SK-MEL-5 (cell line): ENCODE data around the gene CXXC5. TPM values are rescaled to one million over a fixed set of nuclear protein-coding genes. Genes with fewer than 3 reads are reported as not detected.
A peak's percentile ranks its signal among the peaks of the same experiment; 100 is the strongest.

ENCODE experiments used
- DNase-seq: peaks from one replicate; pipeline ENCODE4 v3.0.0-alpha.2; 2016; ENCODE audit warnings: low read depth, low spot score
- in situ Hi-C: cut with HindIII; loops from 2 replicates; pipeline ENCODE4 v1.10.0; 2016; ENCODE audit warnings: low sequenced_read_pairs, high pct_unique_total_duplicates, low pct_unique_long_range_greater_than_20kb
- total RNA-seq: library from RNA; depleted of rRNA; stranded (reverse); fragments of >200 nt; shearing (Covaris generic); gene quantifications from 2 replicates; pipeline ENCODE4 v1.2.3, GENCODE V29; 2014

The CXXC5 gene
- total RNA-seq, 1 experiment from 2014 or later = 16.6 TPM

- in situ Hi-C loops = no loop called here
- DNase-seq = no peak
Observed at GRCh38 chr5:139646912-139647505, 1.1 kb upstream of the CXXC5 start.

GRCh38 chr5:139647506-139648204 lies 494 bp upstream of the CXXC5 start:
- in situ Hi-C loops = no loop called here
- DNase-seq = no peak

- in situ Hi-C loops = no loop called here
- DNase-seq = no peak
Observed at GRCh38 chr5:139649082-139649991, 1.2 kb downstream of the CXXC5 start.

- no peak for DNase-seq
- in situ Hi-C loops = no loop called here
Observed at GRCh38 chr5:139650031-139650688, 2.0 kb downstream of the CXXC5 start.

DNA sequence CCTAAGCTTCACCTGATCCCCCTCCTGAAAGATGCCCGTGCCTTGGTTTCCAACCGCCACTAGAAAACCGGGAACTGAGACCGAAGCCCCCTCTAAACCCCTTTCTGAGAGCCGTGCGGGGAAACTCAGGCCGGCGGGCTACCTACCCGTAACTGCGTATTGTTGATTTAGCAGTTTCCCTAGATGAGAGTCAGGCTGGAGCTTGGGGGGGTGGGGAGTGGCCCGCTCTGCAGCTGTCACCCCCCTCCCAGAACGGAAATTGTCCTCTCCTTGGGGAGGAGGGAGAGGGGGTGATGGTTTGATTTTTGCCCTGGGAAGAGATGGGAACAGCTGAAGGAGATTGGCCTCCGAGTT lies 2.5 kb downstream of the CXXC5 start:
- DNase-seq = no peak
- in situ Hi-C loops = no loop called here

- DNase-seq = no peak
- in situ Hi-C loops = no loop called here
Observed at GRCh38 chr5:139651043-139651834, 3.1 kb downstream of the CXXC5 start.

GRCh38 chr5:139651853-139652787 lies 4.0 kb downstream of the CXXC5 start:
- in situ Hi-C loops = no loop called here
- peak; percentile 72 for DNase-seq

DNA sequence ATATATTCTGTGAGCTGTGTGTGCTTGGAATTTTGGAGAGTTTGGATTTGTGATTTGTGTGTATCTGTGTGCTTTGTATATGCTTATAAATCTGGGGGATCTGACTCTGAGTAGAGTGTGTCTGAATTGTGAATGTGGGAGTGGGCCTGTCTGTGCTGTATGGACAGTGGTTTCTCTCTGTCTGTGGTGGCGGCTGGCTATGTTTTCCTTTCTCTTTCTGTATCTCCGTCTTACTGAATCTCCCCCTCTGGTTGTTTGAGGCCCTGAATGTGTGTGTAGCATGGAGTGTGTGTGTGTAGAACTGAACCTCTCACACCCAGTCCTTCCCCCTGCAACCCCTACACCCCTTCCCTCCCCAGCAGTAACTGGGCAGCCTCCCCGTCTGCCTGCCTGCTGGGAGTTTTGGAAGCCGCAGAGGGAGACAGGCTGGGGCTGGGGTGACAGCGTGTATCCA lies 4.7 kb downstream of the CXXC5 start:
- no peak for DNase-seq
- in situ Hi-C loops = no loop called here

DNA sequence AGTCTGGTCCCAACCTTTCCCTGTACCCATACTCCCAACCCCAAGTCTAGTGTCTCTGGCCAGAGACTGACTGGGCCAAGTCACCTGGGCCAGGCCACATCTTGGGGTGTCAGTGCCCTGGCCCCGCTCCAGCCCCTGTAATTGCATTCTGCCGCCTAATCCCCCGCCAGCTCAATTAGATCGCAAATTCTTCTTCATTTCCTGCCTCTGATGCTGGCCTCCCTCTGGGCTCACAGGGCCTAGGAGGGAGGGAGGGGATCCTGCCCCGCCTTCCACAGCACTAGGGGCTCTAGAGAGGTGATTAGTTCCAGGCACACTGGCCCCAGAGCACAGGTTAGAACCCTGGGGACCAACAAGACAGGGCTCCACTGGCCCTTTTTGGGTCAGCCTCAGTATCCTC lies 5.5 kb downstream of the CXXC5 start:
- no peak for DNase-seq
- in situ Hi-C loops = no loop called here

DNA sequence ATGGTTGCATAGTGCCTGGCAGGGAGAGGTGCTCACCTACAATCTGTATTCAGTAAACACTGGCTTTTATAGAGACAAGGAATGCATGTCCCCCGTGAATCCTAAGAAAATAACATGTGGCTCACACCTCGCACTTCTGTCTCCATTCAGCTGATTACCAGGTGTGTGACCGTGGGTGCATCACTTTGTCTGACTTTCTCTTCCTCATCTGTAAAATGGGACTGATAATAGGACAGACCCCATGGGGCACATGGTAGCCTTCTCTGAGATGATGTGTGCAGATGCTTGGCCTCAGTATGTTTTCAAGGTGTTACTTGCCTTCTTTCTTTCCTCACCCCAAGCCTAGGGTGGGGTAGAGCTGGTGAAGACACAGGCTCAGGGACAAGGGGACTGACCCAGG lies 6.3 kb downstream of the CXXC5 start:
- in situ Hi-C loops = no loop called here
- DNase-seq = no peak

- no peak for DNase-seq
Observed at GRCh38 chr5:139654871-139655491, 6.8 kb downstream of the CXXC5 start.

DNA sequence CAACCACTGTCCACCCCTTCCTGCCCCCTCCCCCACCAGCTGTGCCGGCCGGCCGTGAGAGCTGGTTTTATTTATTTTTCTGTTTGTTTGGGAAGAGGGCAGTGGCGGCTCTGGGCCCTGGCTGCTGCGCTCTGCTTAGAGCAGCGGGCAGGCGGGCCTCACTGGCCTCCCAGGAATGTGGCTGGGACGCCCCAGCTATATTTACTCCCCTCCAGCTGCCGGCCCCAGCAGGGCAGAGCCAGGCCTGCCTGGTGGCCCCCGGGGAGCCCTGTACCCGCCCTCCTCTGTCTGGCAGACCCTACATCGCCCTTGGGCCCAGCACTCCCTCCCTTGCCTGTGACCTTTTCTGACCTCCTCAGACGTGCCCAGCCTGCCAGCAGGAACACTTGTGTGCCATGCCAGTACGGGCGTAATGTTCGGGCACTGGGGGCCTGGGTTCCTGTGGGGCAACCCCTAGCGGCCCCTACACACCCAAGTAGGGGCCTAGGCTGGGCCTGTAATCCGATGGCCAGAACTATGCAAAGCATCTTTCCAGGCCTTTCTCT lies 7.7 kb downstream of the CXXC5 start:
- DNase-seq = no peak
- in situ Hi-C loops = no loop called here

More at GRCh38 chr5:139654871-139655491, 6.8 kb downstream of the CXXC5 start:
- in situ Hi-C loops = no loop called here

DNA sequence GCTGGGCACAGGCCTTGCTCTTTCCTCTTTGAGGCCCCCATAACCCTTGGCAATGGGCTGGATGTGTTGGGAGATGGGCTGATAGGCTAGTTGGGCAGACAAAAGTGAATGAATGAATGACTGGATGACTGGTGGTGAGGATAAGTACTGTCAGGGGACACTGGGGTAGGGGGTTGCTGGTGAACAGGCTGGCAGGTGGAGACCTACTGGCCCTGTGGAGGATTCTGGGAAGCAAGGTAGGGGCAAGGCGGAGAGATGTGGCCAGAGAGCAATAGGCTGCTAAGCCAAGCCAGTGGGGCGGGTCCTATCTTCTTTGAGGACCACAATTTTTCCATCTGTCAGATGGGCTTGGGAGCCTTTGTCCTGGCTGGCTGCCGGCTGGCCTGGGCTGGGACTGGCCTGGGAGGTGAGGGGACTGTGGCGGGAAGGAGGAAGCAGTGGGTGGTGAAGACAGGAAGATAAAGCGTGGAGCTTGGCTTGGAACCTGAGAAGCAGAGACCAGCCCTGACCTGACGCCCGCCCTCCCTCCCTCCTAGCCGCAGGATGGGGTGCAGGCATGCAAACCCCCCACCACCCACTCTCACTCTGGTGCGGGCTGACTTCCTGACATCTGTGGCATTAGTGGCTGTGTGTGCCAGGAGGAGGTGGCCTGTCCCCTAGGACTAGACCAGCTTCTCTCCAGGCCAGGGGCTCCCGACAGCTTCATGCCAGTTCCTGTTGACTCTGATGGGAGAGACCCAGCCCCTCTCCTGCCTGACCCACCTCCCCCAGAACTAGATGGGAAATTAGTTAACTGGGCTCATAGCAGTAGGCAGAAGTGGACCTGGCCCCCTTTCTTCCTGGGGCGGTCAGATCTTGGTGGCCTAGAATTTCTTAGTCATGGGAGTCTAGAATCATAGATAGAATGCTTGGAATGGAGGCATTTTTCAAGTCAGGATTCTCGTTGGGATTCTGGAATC lies 9.5 kb downstream of the CXXC5 start:
- no peak for DNase-seq
- in situ Hi-C loops = no loop called here

DNA sequence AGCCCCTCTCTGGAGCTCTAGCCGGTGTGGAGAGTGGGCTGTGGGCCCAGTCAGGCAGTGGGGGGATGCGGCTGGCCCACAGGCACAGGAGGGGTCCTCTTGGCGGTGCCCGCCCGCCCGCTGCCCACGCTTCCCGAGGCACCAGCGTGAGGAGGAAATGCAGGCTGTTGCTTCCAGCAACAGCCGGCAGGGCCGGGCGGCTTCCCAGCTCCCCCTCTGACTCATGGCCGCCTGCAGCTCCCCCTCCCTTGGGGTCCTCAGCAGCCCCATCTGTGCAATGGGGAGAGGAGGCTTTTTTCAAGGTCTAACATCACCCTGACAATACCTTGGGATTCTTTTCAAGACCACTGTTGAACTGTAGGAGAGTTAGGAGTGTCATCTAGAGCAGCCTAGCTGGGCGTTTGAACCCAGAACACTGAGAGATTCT lies 10.4 kb downstream of the CXXC5 start:
- in situ Hi-C loops = no loop called here
- DNase-seq = no peak
